IPS DF 19.7 (cell line): Measurements from ENCODE around the gene TSPAN17.
"Not testable (repeated sequence)": the region's sequence is repeated elsewhere in the genome, so short reads cannot be mapped to it uniquely, and the experiment has no call there.

Experiments
- DNase-seq: peaks from one replicate; pipeline ENCODE4 v3.0.0-alpha.2; 2013; ENCODE audit warnings: low read depth, low spot score

The TSPAN17 gene

GRCh38 chr5:176679365-176680225, 32.3 kb downstream of the TSPAN17 start:
- DNase-seq = no peak

GRCh38 chr5:176680226-176680563, 32.9 kb downstream of the TSPAN17 start:
- no peak for DNase-seq

- no peak for DNase-seq
Observed at GRCh38 chr5:176682016-176682531, 34.8 kb downstream of the TSPAN17 start.

- DNase-seq = no peak
Observed at GRCh38 chr5:176685010-176685409, 37.7 kb downstream of the TSPAN17 start.

GRCh38 chr5:176687247-176687646, 40.0 kb downstream of the TSPAN17 start:
- no peak for DNase-seq

- no peak for DNase-seq
Observed at GRCh38 chr5:176687881-176688280, 40.6 kb downstream of the TSPAN17 start.

- no peak for DNase-seq
Observed at GRCh38 chr5:176690911-176691310, 43.6 kb downstream of the TSPAN17 start.

- no peak for DNase-seq
Observed at GRCh38 chr5:176691524-176691923, 44.2 kb downstream of the TSPAN17 start.

GRCh38 chr5:176692326-176692725, 45.0 kb downstream of the TSPAN17 start:
- no peak for DNase-seq

- no peak for DNase-seq
Observed at GRCh38 chr5:176692839-176693476, 45.7 kb downstream of the TSPAN17 start.

GRCh38 chr5:176693477-176693851, 46.2 kb downstream of the TSPAN17 start:
- no peak for DNase-seq

GRCh38 chr5:176694146-176694545, 46.9 kb downstream of the TSPAN17 start:
- no peak for DNase-seq

GRCh38 chr5:176694631-176695030, 47.3 kb downstream of the TSPAN17 start:
- no peak for DNase-seq

- DNase-seq = no peak
Observed at GRCh38 chr5:176695073-176695472, 47.8 kb downstream of the TSPAN17 start.

GRCh38 chr5:176697267-176697933, 50.1 kb downstream of the TSPAN17 start:
- no peak for DNase-seq

- DNase-seq = no peak
Observed at GRCh38 chr5:176697934-176698538, 50.8 kb downstream of the TSPAN17 start.

- not testable (repeated sequence) for DNase-seq
Observed at GRCh38 chr5:176699446-176699845, 52.2 kb downstream of the TSPAN17 start.

GRCh38 chr5:176700239-176700847, 53.1 kb downstream of the TSPAN17 start:
- no peak for DNase-seq

GRCh38 chr5:176702671-176703641, 55.7 kb downstream of the TSPAN17 start:
- DNase-seq = no peak

GRCh38 chr5:176703857-176704256, 56.6 kb downstream of the TSPAN17 start:
- no peak for DNase-seq
